AG10803 (cell line): Measurements from ENCODE around the gene HOXB5.

Source experiments
- DNase-seq: peaks from one replicate; pipeline ENCODE4 v3.0.0; 2010; ENCODE audit warnings: low read depth
- H3K4me3 ChIP-seq: 2 replicates; pipeline ENCODE4 v1.5.1; 2011; ENCODE audit warnings: mild to moderate bottlenecking, low read length, control low read depth
- CTCF ChIP-seq: conservative IDR thresholded peaks from 2 replicates; pipeline ENCODE4 v1.5.1; 2011; ENCODE audit warnings: mild to moderate bottlenecking, low read length, control low read depth, inconsistent platforms

Gene HOXB5

GRCh38 chr17:48597528-48597777 lies 3.9 kb upstream of the HOXB5 start:
- TF ChIP-seq CTCF: no peak
- H3K4me3 ChIP-seq: peak overlapping the region; percentile 70
- no peak for DNase-seq

- no peak for TF ChIP-seq CTCF
- peak overlapping the region; percentile 70 for H3K4me3 ChIP-seq
- DNase-seq: no peak
Measured at GRCh38 chr17:48596735-48597527, 3.4 kb upstream of the HOXB5 start.

GRCh38 chr17:48596000-48596734 lies 2.6 kb upstream of the HOXB5 start:
- peak overlapping the region; percentile 70 for H3K4me3 ChIP-seq
- DNase-seq: no peak
- no peak for TF ChIP-seq CTCF

- DNase-seq: no peak
- H3K4me3 ChIP-seq: peak overlapping the region; percentile 82
- no peak for TF ChIP-seq CTCF
Measured at GRCh38 chr17:48595278-48595999, 1.9 kb upstream of the HOXB5 start.

- no peak for TF ChIP-seq CTCF
- no peak for DNase-seq
- H3K4me3 ChIP-seq: peak overlapping the region; percentile 82
Measured at GRCh38 chr17:48594538-48595277, 1.1 kb upstream of the HOXB5 start.

- TF ChIP-seq CTCF: peak; percentile 79
- DNase-seq: peak; percentile 90
- H3K4me3 ChIP-seq: peak overlapping the region; percentile 82
Measured at GRCh38 chr17:48593840-48594537, 410 bp upstream of the HOXB5 start.
